GM19351 (cell line): ENCODE results near the gene STARD3.

Experiments
- ATAC-seq: cut with Tn5 transposase; IDR thresholded peaks from one replicate; pipeline ENCODE4 v1.9.1; 2021; ENCODE audit warnings: mild to moderate bottlenecking, moderate library complexity; ENCODE audit not compliant: unreplicated experiment

The STARD3 gene

DNA sequence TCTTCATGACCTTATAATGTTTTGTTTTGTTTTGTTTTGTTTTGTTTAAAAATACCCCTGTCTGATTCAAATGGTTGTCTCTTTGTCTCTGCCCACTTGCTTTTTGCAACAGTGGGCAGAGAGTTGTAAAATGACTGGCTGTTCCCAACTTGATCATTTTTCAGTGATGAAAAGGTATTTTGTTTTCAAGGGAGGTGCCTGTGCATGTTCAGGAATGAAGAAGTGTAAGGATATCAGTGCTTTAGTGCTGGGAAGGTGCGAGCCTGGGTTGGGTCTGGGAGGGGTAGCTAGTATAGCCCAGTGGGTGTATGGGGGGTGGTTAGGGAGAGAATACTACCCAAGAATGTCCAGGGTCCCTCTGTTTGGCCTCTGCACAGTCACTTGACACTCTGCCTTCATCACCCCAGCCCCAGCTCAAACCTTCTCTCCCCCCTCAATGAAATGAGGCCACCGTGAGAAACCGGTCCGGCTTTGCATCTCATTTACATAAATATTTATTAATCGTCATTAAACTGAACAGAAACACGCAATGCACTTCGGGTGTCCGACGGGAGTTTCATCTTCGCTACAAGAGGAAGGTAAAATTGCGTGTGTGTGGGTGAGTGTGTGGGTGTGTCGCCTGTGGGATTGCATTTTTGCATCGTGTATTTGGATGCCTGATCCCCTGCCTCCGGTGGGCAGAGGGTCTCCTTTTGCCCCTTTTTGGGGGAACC is 33.5 kb upstream of the STARD3 start:
- no peak for ATAC-seq

DNA sequence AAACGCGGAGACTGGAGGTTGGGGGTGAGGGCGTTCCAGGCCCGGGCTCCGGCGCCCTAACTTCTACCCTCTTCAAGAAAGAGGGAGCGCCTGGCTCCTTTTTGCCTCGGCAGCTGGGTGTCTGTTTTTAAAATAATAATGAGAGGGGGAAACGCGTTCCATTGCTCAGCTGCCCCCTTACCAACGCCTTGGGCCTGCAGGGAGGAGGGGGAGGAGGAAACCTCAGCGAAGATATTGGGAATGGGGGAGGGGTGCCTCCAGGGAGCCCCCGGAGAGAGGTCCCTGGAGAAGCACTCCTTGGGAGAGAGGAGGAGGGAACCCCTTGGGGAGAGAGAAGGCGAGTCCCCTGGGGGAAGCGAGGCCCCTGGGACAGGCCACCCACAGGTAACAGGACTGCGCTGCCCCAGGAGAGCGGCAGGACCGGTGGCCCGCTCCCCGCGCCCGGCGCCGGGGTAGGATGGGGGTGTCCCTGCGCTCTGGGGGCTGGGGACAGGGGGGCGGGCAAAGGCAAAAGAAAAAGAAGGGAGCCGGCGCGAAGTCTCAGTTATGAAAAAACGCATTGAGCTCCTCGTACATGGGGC is 31.9 kb upstream of the STARD3 start:
- no peak for ATAC-seq

DNA sequence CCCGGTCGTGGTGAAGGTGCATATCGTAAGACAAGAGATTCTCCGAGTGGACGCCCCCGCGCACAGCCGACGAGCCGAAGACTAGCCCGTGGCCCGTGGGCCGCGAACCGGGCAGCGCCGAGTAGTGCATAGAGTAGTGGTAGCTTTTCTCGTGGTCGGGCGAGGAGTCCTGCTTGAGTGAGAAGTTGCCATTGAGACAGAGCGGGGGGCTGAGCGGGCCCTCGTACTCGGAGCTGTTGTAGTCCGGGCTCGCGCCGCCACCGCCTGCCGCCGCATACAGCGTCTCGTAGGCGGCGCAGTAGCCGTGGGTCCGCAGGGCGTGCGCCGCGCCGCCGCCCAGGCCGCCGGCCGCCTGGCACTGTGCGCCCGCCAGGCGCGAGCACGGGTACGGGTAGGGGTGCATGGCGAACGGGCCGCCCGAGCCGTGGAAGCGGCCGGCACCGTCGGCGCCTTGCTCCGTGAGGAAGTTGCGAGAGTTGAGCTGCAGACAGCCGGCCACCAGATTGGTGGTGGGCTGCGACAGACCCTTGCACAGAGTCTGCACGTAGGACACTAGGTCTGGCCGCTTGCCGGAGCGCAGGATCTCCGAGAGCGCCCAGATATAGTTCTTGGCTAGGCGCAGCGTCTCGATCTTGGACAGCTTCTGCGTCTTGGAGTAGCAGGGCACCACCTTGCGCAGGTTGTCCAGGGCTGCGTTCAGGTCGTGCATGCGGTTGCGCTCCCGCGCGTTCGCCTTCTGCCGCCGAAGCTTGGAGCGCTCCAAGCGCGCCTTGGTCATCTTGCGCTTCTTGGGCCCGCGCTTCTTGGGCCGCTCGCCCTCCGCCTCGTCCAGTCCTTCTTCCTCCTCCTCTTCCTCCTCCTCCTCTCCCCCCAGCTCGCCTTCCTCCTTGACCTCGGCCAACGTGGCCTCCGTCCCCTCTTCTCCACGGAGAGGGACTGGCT is 31.2 kb upstream of the STARD3 start:
- ATAC-seq = no peak

DNA sequence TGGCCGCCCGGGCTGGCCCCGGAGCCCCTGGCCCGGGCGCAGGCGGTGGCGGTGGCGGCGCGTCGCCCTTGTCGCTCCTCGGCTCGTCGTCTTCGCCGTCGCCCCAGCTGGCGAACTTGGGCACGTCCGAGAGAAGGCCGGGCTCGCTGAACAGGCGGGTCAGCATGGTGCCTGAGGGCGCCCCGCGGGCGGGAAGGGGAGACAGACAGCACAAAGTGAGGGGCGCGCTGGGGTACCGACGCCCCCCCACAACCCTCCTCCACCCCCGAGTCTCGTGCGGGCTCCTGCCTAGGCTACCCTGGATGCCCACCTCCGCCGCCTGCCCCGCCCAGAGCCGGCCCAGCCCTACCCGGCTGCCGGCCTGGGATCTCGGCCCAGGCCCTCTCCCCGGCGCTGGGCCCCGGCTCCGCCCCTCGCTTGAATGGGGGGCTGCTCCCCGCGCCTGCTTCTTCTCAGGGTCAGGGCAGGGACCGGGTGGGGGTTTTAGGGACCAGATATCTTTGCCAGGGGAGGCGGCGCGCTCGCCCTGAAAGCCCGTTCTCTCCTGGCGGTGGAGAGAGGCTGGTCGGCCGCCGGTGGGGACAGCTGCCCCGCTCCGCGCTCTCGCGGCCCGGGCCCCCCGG is 30.4 kb upstream of the STARD3 start:
- ATAC-seq = no peak

DNA sequence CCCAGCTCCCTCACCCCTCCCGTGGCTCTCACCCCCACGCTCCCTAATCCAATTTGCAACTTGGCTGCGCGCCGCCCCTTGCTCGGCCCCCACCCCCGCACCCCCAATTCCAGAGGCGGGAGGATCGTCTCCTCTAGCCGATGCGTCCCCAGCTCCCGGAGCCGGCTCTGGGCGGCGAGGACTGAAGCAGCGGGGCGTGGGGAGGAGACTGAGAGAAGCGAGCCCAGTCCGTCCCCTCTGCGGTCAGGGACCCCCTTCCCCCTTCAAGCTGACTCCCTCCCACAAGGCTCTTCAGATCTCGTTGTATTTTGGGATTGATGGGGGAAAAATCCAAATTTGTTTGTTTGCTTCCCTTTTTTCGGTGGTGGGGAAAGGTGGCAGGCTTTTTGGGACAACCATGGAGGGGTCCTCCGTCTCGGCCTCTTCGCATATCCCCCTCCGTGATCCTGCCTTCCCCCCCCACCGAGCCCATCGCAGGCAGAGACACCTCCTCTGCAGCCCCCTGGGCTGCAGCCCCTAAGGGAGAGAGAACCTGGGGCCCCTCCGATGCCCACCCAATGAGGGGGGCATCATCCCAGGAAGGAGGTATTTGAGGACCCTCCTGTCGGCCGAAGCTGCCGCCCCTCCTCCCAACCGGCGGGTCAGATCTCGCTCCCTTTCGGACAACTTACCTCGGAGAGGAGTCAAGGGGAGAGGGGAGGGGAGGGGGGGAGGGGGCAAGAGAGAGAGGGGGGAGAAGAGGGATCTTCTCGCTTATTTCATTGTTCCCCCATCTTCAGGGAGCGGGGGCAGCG is 29.7 kb upstream of the STARD3 start:
- no peak for ATAC-seq

DNA sequence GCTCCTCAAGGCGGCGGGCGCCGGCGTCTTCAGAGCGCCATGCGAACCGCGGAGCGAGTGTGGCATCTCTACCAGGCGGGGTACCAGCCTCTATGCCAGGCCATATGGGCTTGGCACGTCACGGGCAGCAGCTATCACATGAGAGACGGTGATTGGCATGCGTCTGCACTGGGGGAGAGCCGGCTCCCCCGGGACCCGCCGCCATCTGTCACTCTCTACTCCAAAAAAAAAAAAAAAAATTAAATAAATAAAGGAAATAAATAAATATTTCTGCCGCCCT is 29.2 kb upstream of the STARD3 start, which contains the start of gene NEUROD2:
Gene NEUROD2 (minus strand): TSS at position 70 of the 280 bp plus-strand sequence. CDS start 1,321 bp downstream, outside the sequence.
- ATAC-seq = no peak

DNA sequence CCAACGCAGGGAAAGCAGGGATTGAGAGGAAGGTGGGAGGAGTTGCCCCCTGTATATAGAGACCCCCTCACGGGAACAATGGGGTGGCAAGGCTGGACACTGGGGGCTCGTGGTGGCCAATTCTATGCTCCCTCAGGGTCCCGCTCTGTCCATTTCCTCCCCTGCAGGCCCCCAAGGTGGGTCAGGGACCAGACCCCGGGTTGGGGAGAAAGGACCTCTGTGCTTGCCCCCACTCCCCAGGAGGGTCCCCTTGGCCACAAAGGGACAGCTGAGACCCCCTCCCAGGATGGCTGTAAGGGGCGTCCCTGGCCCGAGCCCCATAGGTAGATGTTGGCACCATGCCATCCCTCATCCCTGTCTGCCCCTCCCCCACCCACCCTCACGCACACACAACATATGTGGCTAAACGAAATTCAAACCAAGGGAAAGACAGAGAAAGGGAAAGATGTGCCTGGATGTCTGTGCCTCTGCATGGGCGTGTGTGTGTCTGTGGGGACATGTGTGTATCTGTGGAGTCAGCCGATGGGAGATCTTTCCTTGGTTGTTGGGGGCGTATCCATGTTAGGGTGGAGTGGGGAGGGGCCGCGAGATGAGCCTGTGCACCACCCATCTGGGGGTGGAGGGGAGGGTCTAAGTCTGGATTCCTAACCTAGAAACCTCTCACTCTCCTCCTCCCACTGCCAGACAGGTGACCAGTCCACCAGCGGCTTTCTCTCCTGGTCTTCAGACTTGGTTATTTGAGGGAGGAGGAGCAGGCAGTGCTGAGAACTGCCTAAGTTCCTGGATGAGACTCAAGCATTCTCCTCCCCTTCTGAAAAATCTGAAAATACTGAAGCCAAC is 28.6 kb upstream of the STARD3 start:
- no peak for ATAC-seq

DNA sequence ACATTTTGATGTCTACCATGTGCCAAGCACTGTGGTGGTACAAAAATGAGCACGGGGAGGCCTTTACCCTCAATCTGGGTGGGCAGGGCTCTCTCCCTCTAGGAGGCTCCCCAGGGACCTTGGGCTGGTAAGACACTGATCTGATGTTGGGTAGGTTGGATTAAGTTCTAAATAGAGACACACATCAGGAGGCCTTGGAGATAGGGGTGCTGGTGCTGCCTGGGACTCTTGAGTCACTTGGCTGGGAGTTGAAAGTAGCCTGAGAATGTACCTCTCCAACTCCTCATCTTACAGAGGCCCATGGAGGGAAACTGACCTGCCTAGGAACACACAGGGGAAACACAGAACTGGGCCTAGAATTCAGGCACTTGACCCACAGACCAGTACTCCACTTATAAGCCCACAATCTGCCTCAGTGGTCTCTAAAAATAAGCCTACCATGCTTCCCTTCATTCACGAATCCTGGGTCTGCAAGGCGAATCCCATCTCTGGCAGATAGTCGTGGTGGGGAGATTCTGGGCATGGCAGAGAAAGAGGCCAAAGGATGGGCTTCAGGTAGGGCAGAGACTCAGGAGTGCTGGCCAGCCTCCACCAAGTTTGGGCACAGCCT is 27.4 kb upstream of the STARD3 start:
- no peak for ATAC-seq

DNA sequence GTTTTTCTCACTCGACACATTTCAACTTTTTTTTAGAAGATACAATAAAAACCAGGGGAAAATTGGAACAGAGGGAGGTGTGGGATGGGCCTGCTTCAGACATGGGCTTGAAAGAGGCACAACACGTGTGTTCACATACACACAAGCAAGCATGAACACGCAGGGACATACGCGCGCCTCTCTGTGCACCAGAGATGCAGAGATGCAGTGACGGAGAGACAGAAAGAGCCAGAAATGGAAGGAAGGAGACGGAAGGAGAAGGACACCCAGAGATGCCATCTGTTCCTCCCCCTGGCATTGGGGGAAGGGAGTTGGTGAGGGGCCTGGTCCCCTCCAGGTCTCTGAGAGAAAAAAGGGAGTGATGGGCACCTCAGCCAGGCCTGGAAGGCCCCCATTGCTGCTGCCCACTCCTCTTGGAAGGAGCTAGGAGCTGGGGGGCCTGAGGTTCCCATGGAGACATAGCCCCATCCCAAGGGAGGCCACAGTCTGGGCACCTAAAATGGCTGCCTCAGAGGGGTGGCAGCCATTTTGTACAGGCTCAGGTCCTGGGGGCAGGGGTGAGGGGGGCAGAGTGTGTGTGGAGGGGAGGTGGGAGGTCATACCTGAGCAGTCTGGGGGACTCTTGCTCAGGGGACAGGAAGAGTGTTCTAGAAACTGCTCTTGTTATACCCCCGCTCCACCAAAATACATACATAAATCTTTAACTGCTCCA is 25.4 kb upstream of the STARD3 start:
- no peak for ATAC-seq

DNA sequence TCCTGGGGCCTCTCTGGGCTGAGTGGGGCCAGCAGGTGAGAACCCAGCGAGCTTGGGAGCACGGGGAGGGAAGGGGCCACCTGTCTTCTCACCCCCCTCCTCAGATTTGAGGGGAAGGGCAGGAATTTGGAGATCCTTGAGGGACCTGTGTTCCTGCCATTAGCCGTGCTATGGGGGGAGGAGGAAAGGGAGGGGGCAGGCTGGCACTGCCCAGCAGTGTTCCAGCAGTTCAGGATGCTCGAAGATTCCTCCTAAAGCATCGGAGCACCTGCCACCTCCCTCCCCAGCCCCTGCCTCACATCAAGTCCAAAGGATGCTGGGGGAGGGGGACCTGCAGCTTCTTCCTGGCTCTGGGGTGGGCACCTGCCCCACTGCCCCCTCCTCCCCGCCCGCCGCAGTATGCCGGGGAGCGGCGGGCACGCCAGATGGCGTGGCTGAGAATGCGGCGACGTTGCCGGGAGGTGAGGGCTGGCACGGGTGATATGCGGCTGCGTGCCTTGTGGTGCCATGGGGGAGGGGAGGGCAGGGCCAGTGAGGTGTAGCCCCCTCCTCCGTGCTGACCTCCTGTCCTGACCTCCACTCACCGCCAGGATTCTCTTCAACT is 24.6 kb upstream of the STARD3 start:
- no peak for ATAC-seq

DNA sequence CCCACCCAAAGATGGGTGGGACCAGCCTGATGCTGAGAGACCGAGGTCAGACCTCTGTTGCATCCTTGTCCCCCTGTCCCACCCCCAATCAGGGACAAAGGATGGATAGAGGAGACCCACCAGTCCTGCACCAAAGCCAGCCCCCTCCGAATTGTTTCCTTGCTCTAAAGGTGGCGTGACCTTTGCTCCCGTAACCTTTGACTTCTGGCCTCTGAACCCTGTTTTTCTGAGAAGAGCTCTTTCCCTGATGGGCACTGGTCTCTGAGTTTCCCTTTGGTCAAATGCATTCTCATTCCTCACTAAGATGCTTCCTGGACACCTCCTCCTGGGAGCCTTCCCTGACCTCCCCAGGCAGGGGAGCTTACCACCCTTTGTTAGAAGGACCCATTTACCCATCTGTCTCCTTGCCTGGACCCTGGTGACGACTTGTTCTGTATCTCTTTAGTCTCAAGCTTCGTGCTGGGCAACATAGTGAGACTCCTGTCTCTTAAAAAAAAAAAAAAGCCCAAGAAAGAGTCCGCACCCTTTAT is 23.9 kb upstream of the STARD3 start:
- ATAC-seq = no peak

DNA sequence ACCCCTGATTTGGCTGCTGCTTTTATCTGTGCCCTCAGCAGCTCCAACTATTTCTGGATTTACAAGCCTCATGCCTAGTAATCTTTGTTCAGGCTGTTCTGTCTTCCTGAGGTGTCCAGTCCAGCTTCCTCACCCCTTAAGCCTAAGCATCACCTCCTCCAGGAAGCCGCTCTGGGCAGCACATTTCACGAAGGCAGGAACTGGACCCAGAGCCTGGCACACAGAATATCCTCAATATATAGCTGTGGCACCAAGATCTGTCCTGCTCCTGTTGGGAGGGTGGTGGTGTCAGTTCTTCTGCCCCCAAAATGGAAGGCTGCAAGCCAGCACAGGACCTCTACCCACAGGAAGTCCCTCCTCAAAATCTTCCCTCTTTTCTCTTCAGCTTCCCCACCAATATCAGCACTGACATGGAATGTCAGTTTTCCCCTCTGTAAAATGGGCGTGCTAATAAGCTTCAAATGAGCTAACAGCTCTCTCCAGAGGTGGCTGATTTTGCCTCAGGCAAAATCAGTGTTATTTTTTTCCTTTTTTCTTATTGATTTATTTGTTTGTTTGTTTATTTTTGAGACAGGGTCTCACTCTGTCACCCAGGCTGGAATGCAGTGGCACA is 22.3 kb upstream of the STARD3 start:
- no peak for ATAC-seq

DNA sequence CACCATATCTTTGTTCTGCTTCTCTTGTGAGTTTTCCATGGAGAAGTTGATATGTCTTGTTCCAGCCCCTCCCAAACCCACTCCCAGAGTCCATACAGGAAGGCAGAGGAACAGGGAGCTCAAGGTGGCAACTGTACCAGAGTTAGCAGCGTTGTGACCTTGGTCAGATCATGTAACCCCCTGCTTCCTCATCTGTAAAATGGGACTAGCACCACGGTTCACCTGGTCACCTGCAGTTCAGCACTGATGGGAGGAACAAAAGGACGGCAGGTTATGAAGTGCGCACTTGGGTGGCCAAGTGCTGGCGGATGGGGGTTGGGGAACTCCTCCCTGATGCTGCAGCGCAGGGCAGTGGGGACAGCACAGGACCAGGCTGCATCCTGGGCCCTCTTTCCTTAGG is 21.5 kb upstream of the STARD3 start:
- ATAC-seq = no peak

DNA sequence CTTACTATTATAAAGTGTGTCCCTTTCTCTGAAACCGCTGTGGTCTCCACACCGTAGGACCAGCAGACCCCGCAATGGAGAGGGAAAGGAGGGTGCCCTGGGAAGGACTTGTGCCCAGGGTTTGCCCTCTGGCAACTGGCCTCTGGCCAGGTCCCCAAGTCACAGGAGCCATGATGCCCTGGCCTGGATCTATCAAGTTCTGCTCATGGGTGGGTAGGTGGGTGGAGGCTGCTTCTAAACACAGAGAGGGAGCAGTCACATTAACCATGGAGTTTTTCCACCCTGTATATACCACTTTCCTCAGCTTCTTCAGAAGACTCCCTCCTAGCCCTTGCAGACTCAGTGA is 19.9 kb upstream of the STARD3 start:
- ATAC-seq = no peak

DNA sequence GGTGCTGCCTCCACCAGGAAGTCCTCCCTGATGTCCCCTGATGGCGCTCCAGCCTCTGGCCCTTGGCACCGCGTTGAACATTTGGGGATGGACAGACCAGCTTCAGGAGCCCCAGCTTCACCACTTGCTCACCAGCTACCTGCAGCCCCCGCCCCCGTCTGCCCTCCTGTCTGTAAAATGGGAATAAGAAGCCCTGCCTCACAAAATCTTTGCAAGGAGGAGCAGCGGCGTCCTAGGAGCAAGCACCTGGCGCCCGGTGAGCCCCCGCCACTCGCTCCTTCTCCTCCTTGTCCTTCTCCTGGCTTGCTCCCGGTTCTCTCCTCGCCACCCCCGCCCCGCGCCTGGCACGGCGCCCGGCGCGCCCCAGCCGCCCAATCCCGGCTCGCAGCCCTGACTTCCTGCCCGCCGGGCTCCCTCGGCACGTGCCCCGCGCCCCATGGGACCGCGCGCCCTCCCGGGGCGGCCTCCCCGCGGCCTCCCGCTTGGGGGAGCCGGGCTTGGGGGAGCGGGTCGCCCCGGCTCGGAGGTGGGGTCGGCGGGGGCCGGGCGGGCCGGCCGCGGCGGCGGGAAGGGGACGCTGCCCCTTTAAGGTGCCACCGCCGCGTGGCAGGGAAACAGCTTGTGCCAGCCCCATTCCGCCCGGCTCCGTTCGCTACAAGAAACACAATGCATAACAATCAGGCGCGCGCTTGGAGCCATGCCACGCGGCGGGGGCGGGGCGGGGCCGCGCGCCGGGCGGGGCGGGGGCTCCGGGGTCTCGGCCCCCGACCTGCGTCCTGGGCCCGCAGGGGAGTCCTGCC is 19.3 kb upstream of the STARD3 start:
- no peak for ATAC-seq

DNA sequence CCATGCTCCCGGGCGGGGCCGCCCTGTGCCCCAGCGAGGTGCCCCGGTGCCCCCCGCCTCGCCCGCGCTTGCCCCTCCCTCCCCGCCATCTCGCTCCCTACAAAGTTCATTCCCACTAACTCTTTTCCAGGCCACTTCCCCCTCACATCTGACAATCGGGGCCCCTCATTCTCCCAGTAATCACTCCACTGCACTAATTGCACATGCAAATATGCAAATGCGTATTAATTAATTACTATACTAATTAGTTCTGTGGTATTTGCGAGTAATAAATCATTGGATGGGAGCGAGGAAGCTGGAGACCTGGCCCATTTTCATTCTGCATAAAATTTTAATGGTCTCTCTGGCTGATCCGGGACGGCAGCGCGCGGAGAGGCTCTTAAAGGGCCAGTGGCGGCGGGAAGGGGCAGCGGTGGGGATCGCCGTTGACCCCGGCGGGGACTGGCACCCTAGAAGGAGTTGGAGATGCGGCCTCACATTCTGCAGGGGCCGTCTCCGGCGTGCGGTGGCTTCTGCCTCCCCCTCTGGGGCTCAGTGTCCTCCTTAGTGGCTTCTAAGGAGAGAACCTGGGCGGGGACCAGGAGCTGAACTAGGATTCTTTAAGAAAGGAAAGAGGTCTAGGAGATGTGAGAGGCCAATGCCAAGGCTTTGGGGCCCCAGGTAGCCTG is 18.6 kb upstream of the STARD3 start:
- no peak for ATAC-seq
